ENCODE data around the gene FOXO1.

The FOXO1 gene

GRCh38 chr13:40635315-40635995 is 31.0 kb downstream of the FOXO1 start:
- no peak overlapping the region for H2BK15ac ChIP-seq (ENCODE audit: low read depth, poor library complexity, severe bottlenecking)
- WGBS: 83% methylated on average over 5 of the region's 5 CpGs

DNA sequence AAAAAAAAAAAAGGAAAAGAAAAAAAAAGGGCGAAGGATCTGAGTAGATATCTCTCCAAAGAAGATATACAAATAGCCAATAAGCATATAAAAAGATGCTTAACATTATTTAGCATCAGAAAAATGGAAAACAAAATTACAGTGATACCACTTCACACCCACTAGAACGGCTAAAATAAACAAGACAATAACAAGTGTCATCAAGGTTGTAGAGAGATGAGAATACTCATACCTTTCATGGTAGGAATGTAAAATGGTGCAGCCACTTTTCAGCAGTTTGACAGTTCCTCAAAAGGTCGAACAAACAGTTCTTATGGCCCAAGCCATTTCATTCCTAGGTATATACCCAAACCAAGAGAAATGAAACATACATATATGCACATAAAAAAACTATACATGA is 33.5 kb downstream of the FOXO1 start:
- Histone ChIP-seq H4K8ac (ENCODE audit: low read length) (no peak overlapping the region), H3K23ac (ENCODE audit: low read length in 2 of 2) (no peak overlapping the region), H2BK5ac (ENCODE audit: low read depth, low read length, poor library complexity, severe bottlenecking) (no peak overlapping the region), H3K9ac (ENCODE audit: low read length) (no peak overlapping the region), H3K4me1 (ENCODE audit: control insufficient read depth, insufficient read depth, low read depth, low read length) (peaks cover 1% of the 10 kb centered on the region), H3K4ac (ENCODE audit: low read depth in 1 of 2, low read length in 2 of 2) (no peak overlapping the region), H3K18ac (ENCODE audit: low read depth in 1 of 2, low read length in 2 of 2) (no peak overlapping the region), H3K36me3 (ENCODE audit: control insufficient read depth in 1 of 2, insufficient read depth in 2 of 2, low read depth in 1 of 2, low read length in 2 of 2) (no peaks in the 10 kb centered on the region), H3K27me3 (ENCODE audit: control insufficient read depth in 1 of 2, insufficient read depth in 1 of 2, low read length in 2 of 2) (no peaks in the 10 kb centered on the region), H2BK120ac (ENCODE audit: low read depth, low read length) (no peak overlapping the region), H2BK12ac (ENCODE audit: low read length in 2 of 2) (no peak overlapping the region), H3K14ac (ENCODE audit: low read length in 2 of 2) (no peak overlapping the region), H4K91ac (ENCODE audit: low read length) (no peak overlapping the region), H3K4me2 (ENCODE audit: low read length, poor library complexity, severe bottlenecking) (no peak overlapping the region), H3K9me3 (ENCODE audit: control insufficient read depth, low read length) (no peaks in the 10 kb centered on the region), H3K4me3 (ENCODE audit: insufficient read depth in 1 of 2, low read depth in 1 of 2, low read length in 2 of 2) (no peak overlapping the region), H3K79me1 (replicated peaks; ENCODE audit: low read length, poor library complexity, severe bottlenecking) (peaks cover 18% of the 10 kb centered on the region), H2AFZ (ENCODE audit: low read depth, low read length) (no peak overlapping the region), H3K27ac (ENCODE audit: low read length, poor library complexity, severe bottlenecking) (no peak overlapping the region), H2BK15ac (ENCODE audit: low read depth, poor library complexity, severe bottlenecking) (no peak overlapping the region), H2AK5ac (ENCODE audit: low read length, severe bottlenecking) (no peak overlapping the region)
- WGBS: 71% methylated on average over 1 of the region's 3 CpGs
- DNase-seq: no peak

More at GRCh38 chr13:40635315-40635995, 31.0 kb downstream of the FOXO1 start:
- H3K14ac ChIP-seq (ENCODE audit: low read length in 2 of 2): no peak overlapping the region
- no peak overlapping the region for H3K18ac ChIP-seq (ENCODE audit: low read depth in 1 of 2, low read length in 2 of 2)
- no peaks in the 10 kb centered on the region for H3K27me3 ChIP-seq (ENCODE audit: control insufficient read depth in 1 of 2, insufficient read depth in 1 of 2, low read length in 2 of 2)
- H2AK5ac ChIP-seq (ENCODE audit: low read length, severe bottlenecking): no peak overlapping the region
- H4K8ac ChIP-seq (ENCODE audit: low read length): no peak overlapping the region
- H3K79me1 ChIP-seq (replicated peaks; ENCODE audit: low read length, poor library complexity, severe bottlenecking): peaks cover 16% of the 10 kb centered on the region
- H3K4me3 ChIP-seq (ENCODE audit: insufficient read depth in 1 of 2, low read depth in 1 of 2, low read length in 2 of 2): no peak overlapping the region
- H3K4ac ChIP-seq (ENCODE audit: low read depth in 1 of 2, low read length in 2 of 2): no peak overlapping the region
- no peak overlapping the region for H3K4me2 ChIP-seq (ENCODE audit: low read length, poor library complexity, severe bottlenecking)
- no peak overlapping the region for H2BK5ac ChIP-seq (ENCODE audit: low read depth, low read length, poor library complexity, severe bottlenecking)
- H3K23ac ChIP-seq (ENCODE audit: low read length in 2 of 2): no peak overlapping the region
- H3K27ac ChIP-seq (ENCODE audit: low read length, poor library complexity, severe bottlenecking): no peak overlapping the region
- no peak overlapping the region for H2AFZ ChIP-seq (ENCODE audit: low read depth, low read length)
- no peak overlapping the region for H2BK12ac ChIP-seq (ENCODE audit: low read length in 2 of 2)
- peaks cover 6% of the 10 kb centered on the region for H3K4me1 ChIP-seq (ENCODE audit: control insufficient read depth, insufficient read depth, low read depth, low read length)
- H4K91ac ChIP-seq (ENCODE audit: low read length): no peak overlapping the region
- no peak for DNase-seq
- H2BK120ac ChIP-seq (ENCODE audit: low read depth, low read length): no peak overlapping the region
- no peaks in the 10 kb centered on the region for H3K36me3 ChIP-seq (ENCODE audit: control insufficient read depth in 1 of 2, insufficient read depth in 2 of 2, low read depth in 1 of 2, low read length in 2 of 2)
- no peak overlapping the region for H3K9ac ChIP-seq (ENCODE audit: low read length)
- no peaks in the 10 kb centered on the region for H3K9me3 ChIP-seq (ENCODE audit: control insufficient read depth, low read length)

GRCh38 chr13:40631605-40632004 is 34.8 kb downstream of the FOXO1 start:
- H4K91ac ChIP-seq (ENCODE audit: low read length): no peak overlapping the region
- H3K9me3 ChIP-seq (ENCODE audit: control insufficient read depth, low read length): no peaks in the 10 kb centered on the region
- H2AFZ ChIP-seq (ENCODE audit: low read depth, low read length): no peak overlapping the region
- H3K23ac ChIP-seq (ENCODE audit: low read length in 2 of 2): no peak overlapping the region
- H2BK15ac ChIP-seq (ENCODE audit: low read depth, poor library complexity, severe bottlenecking): no peak overlapping the region
- H3K4me3 ChIP-seq (ENCODE audit: insufficient read depth in 1 of 2, low read depth in 1 of 2, low read length in 2 of 2): no peak overlapping the region
- WGBS: 100% methylated on average over 1 of the region's 4 CpGs
- no peak overlapping the region for H2BK120ac ChIP-seq (ENCODE audit: low read depth, low read length)
- no peak overlapping the region for H3K4ac ChIP-seq (ENCODE audit: low read depth in 1 of 2, low read length in 2 of 2)
- H3K4me2 ChIP-seq (ENCODE audit: low read length, poor library complexity, severe bottlenecking): no peak overlapping the region
- no peak overlapping the region for H2BK12ac ChIP-seq (ENCODE audit: low read length in 2 of 2)
- H2BK5ac ChIP-seq (ENCODE audit: low read depth, low read length, poor library complexity, severe bottlenecking): no peak overlapping the region
- no peak overlapping the region for H4K8ac ChIP-seq (ENCODE audit: low read length)
- H3K36me3 ChIP-seq (ENCODE audit: control insufficient read depth in 1 of 2, insufficient read depth in 2 of 2, low read depth in 1 of 2, low read length in 2 of 2): no peaks in the 10 kb centered on the region
- no peak for DNase-seq
- H3K79me1 ChIP-seq (replicated peaks; ENCODE audit: low read length, poor library complexity, severe bottlenecking): peaks cover 18% of the 10 kb centered on the region
- no peak overlapping the region for H3K9ac ChIP-seq (ENCODE audit: low read length)
- no peak overlapping the region for H2AK5ac ChIP-seq (ENCODE audit: low read length, severe bottlenecking)
- no peaks in the 10 kb centered on the region for H3K4me1 ChIP-seq (ENCODE audit: control insufficient read depth, insufficient read depth, low read depth, low read length)
- H3K27me3 ChIP-seq (ENCODE audit: control insufficient read depth in 1 of 2, insufficient read depth in 1 of 2, low read length in 2 of 2): no peaks in the 10 kb centered on the region
- no peak overlapping the region for H3K18ac ChIP-seq (ENCODE audit: low read depth in 1 of 2, low read length in 2 of 2)
- no peak overlapping the region for H3K27ac ChIP-seq (ENCODE audit: low read length, poor library complexity, severe bottlenecking)
- H3K14ac ChIP-seq (ENCODE audit: low read length in 2 of 2): no peak overlapping the region

DNA sequence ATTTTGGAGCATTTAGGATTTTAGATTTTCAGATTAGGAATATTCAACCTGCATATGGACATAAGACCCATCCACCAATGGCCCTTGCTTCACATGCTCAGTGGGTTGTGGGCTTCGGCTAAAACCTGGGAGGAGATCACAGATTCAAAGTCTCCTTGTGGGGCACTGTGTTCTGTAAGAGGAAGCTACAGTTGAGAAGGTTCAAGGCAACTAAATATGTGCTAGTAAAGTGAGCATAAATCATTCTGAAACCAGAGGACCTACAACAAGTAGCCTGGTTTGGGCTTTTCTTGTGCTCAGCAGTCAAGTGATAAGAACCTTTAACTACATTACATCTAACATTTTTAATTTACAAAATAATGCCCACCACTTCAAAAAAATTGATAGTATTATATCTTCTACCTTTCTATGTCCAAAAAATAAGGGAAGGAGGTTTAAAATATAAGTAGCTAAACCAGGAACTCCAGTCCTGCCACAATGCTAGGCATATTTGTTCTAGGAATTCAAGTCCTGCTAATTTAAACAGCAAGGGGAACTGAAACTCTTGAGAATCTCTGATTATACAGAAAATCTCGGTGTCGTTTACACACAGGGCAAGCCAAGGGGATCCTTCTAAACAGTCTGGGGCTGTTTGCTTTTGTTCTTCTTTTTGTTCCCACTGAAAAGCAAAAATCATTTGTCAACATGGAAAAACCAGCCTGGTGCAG is 36.6 kb downstream of the FOXO1 start:
- Histone ChIP-seq H4K91ac (ENCODE audit: low read length) (no peak overlapping the region), H3K27me3 (ENCODE audit: control insufficient read depth in 1 of 2, insufficient read depth in 1 of 2, low read length in 2 of 2) (no peaks in the 10 kb centered on the region), H3K4me2 (ENCODE audit: low read length, poor library complexity, severe bottlenecking) (no peak overlapping the region), H2BK15ac (ENCODE audit: low read depth, poor library complexity, severe bottlenecking) (no peak overlapping the region), H3K4me1 (ENCODE audit: control insufficient read depth, insufficient read depth, low read depth, low read length) (no peaks in the 10 kb centered on the region), H2AK5ac (ENCODE audit: low read length, severe bottlenecking) (peak overlapping the region; percentile 14), H3K23ac (ENCODE audit: low read length in 2 of 2) (no peak overlapping the region), H3K4ac (ENCODE audit: low read depth in 1 of 2, low read length in 2 of 2) (no peak overlapping the region), H3K18ac (ENCODE audit: low read depth in 1 of 2, low read length in 2 of 2) (no peak overlapping the region), H3K79me1 (replicated peaks; ENCODE audit: low read length, poor library complexity, severe bottlenecking) (peaks cover 13% of the 10 kb centered on the region), H3K9me3 (ENCODE audit: control insufficient read depth, low read length) (no peaks in the 10 kb centered on the region), H3K14ac (ENCODE audit: low read length in 2 of 2) (no peak overlapping the region), H2BK5ac (ENCODE audit: low read depth, low read length, poor library complexity, severe bottlenecking) (no peak overlapping the region), H2BK12ac (ENCODE audit: low read length in 2 of 2) (no peak overlapping the region), H3K36me3 (ENCODE audit: control insufficient read depth in 1 of 2, insufficient read depth in 2 of 2, low read depth in 1 of 2, low read length in 2 of 2) (no peaks in the 10 kb centered on the region), H3K4me3 (ENCODE audit: insufficient read depth in 1 of 2, low read depth in 1 of 2, low read length in 2 of 2) (no peak overlapping the region), H3K27ac (ENCODE audit: low read length, poor library complexity, severe bottlenecking) (no peak overlapping the region), H3K9ac (ENCODE audit: low read length) (no peak overlapping the region), H4K8ac (ENCODE audit: low read length) (no peak overlapping the region), H2BK120ac (ENCODE audit: low read depth, low read length) (no peak overlapping the region), H2AFZ (ENCODE audit: low read depth, low read length) (no peak overlapping the region)
- no peak for DNase-seq
- 75% methylated on average over 3 of the region's 3 CpGs for WGBS

Data from mesenchymal stem cell (in vitro differentiated cells and primary cell).